HCT116 (cell line): ENCODE measurements around the gene COL15A1.

Experiments
- POLR2AphosphoS5 ChIP-seq: IDR thresholded peaks from 2 replicates; pipeline ENCODE4 v1.6.1; 2011; ENCODE audit warnings: mild to moderate bottlenecking, low read depth, low read length, moderate library complexity
- SP1 ChIP-seq: IDR thresholded peaks from 2 replicates; pipeline ENCODE4 v1.6.1; 2012; ENCODE audit warnings: low read depth
- YY1 ChIP-seq: IDR thresholded peaks from 2 replicates; pipeline ENCODE4 v1.6.1; 2011; ENCODE audit warnings: low read length, low read depth, moderate library complexity, mild to moderate bottlenecking; ENCODE audit not compliant: insufficient replicate concordance; ENCODE audit errors: extremely low read depth
- ZNF274 ChIP-seq: fragments of 200-500 bp; sonication (Bioruptor generic); IDR thresholded peaks from 2 replicates; pipeline ENCODE4 v1.6.1; 2014; ENCODE audit warnings: mild to moderate bottlenecking, low read depth, low read length, inconsistent platforms
- TF ChIP-seq, protein P1 (sequence below), 3 experiments: fragments of 200-600 bp in 1 of 3; sonication (generic) in 1 of 3; IDR thresholded peaks in 2 of 3; conservative IDR thresholded peaks in 1 of 3; 2 replicates each; pipeline ENCODE4 v1.5.1; 2012 to 2017; ENCODE audit warnings: low read depth in 2 of 3, low read length in 2 of 3, antibody characterized with exemption in 1 of 3, borderline replicate concordance in 1 of 3, control low read depth in 1 of 3, mild to moderate bottlenecking in 1 of 3, mixed read lengths in 1 of 3, mixed run types in 1 of 3, moderate library complexity in 1 of 3; ENCODE audit not compliant: insufficient read depth in 1 of 3

DNA sequence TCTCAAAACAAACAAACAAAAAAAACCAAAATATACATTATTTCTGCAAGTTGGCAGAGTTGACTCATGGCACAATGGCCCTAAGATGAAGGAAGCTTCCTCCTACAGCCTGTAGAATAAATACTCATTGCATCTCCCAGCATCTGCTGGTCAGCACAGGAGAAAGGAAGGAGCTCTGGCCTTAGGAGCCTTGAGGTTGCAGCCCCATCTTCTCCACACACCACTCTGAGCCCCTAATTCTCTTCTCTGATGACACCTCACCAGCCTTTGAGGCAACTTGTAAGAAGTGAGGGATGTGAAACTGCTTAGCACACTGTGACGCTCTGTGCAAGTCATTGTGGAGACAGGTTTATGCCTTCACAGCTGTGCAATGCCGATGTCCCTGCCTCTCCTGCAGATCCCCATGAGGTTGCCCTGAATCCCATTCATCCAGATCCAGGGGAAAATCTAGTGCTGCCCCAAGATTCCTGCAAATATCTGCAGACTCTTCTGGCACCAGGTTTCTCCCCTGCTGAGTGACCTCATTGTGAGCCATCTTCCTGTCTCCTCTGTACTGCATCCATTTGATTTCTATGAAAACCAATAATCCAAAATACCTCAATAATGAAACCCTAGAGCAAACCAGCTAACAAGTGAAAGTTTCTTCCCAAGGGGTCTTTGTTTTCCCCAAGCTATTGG is 95.9 kb downstream of the COL15A1 start:
- TF ChIP-seq, protein P1, sequence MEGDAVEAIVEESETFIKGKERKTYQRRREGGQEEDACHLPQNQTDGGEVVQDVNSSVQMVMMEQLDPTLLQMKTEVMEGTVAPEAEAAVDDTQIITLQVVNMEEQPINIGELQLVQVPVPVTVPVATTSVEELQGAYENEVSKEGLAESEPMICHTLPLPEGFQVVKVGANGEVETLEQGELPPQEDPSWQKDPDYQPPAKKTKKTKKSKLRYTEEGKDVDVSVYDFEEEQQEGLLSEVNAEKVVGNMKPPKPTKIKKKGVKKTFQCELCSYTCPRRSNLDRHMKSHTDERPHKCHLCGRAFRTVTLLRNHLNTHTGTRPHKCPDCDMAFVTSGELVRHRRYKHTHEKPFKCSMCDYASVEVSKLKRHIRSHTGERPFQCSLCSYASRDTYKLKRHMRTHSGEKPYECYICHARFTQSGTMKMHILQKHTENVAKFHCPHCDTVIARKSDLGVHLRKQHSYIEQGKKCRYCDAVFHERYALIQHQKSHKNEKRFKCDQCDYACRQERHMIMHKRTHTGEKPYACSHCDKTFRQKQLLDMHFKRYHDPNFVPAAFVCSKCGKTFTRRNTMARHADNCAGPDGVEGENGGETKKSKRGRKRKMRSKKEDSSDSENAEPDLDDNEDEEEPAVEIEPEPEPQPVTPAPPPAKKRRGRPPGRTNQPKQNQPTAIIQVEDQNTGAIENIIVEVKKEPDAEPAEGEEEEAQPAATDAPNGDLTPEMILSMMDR (IDR thresholded peaks at IDR 0.05 in 2 of 3, conservative IDR thresholded peaks at IDR 0.05 in 1 of 3; ENCODE audit: borderline replicate concordance in 1 of 3, insufficient read depth in 1 of 3, low read depth in 2 of 3, low read length in 2 of 3) = no peak
- TF ChIP-seq POLR2AphosphoS5 (no peak), ZNF274 (no peak), SP1 (no peak), YY1 (no peak)
